Spleen (tissue), 11 donors: ENCODE results near the gene DYRK1A. TPM values are rescaled to one million over a fixed set of nuclear protein-coding genes. Genes with fewer than 3 reads are reported as not detected.

ENCODE experiments used
- DNase-seq: peaks from one replicate; pipeline ENCODE4 v3.0.0-alpha.2; 2020
- H3K27ac ChIP-seq, 8 donors: fragments of 200-600 bp; sonication (generic) in 7 of 8; 1 replicate in 4 of 8; 2 replicates in 4 of 8; pipeline versions ENCODE4 v1.5.0 to v1.8.0; 2016 to 2021; ENCODE audit warnings: inconsistent platforms in 4 of 8, mild to moderate bottlenecking in 4 of 8, moderate library complexity in 1 of 8
- H3K27me3 ChIP-seq, 7 donors: fragments of 200-600 bp; sonication (generic) in 6 of 7; replicated peaks in 1 of 7; 1 replicate in 4 of 7; 2 replicates in 3 of 7; pipeline versions ENCODE4 v1.5.0 to v1.8.0; 2016 to 2021; ENCODE audit warnings: inconsistent platforms in 3 of 7, mild to moderate bottlenecking in 1 of 7
- H3K36me3 ChIP-seq, 6 donors: fragments of 200-600 bp; sonication (generic) in 5 of 6; 1 replicate in 4 of 6; 2 replicates in 2 of 6; pipeline versions ENCODE4 v1.5.0 to v1.8.0; 2016 to 2021; ENCODE audit warnings: inconsistent platforms in 2 of 6
- H3K4me1 ChIP-seq, 6 donors: fragments of 200-600 bp; sonication (generic) in 5 of 6; 1 replicate in 3 of 6; 2 replicates in 3 of 6; pipeline versions ENCODE4 v1.5.0 to v1.8.0; 2016 to 2021; ENCODE audit warnings: inconsistent platforms in 3 of 6
- H3K4me3 ChIP-seq, 8 donors: fragments of 200-600 bp; sonication (generic) in 7 of 8; 1 replicate in 4 of 8; 2 replicates in 4 of 8; pipeline versions ENCODE4 v1.5.0 to v1.8.0; 2016 to 2021; ENCODE audit warnings: inconsistent platforms in 4 of 8, mild to moderate bottlenecking in 4 of 8, moderate library complexity in 2 of 8
- H3K9me3 ChIP-seq, 8 donors: fragments of 200-600 bp; sonication (generic) in 7 of 8; 1 replicate in 4 of 8; 2 replicates in 4 of 8; pipeline versions ENCODE4 v1.5.0 to v1.8.0; 2016 to 2021; ENCODE audit warnings: inconsistent platforms in 4 of 8
- CTCF ChIP-seq, 11 experiments: fragments of 200-600 bp in 7 of 11; fragments of 450-650 bp in 4 of 11; sonication (generic) in 4 of 11; IDR thresholded peaks in 8 of 11; conservative IDR thresholded peaks in 3 of 11; 1 replicate in 7 of 11; 2 replicates in 4 of 11; pipeline versions ENCODE4 v1.4.0 to v1.8.0; 2016 to 2021; ENCODE audit warnings: antibody characterized with exemption in 11 of 11, inconsistent platforms in 4 of 11, mild to moderate bottlenecking in 1 of 11
- POLR2A ChIP-seq, 3 donors: fragments of 450-650 bp; IDR thresholded peaks; one replicate each; pipeline ENCODE4 v1.5.1; 2017; ENCODE audit warnings: antibody characterized with exemption in 3 of 3, mild to moderate bottlenecking in 1 of 3
- POLR2AphosphoS5 ChIP-seq, 3 donors: sonication (generic); formaldehyde crosslinking; IDR thresholded peaks; one replicate each; pipeline ENCODE4 v1.5.1; 2017; ENCODE audit warnings: antibody characterized with exemption in 3 of 3
- WGBS, 5 donors: extraction: QIAGEN DNeasy Blood & Tissue Kit in 3 of 5; methylation state at CpG; one replicate each; pipeline versions ENCODE4 v1.1.5 to v1.1.7; 2013 to 2018; 5-methylcytosine and 5-hydroxymethylcytosine counted together
- intact Hi-C: fragments of 100-400 bp; cut with DNase I; formaldehyde crosslinking; loops from one replicate; pipeline ENCODE4 v1.15.0; 2023; ENCODE audit warnings: low total_unique reads
- polyA plus RNA-seq, 3 donors: library from polyadenylated mRNA; stranded (reverse); fragments of 200-250 nt; gene quantifications; one replicate each; pipeline ENCODE4 v1.2.1, GENCODE V29; 2013
- total RNA-seq, 7 donors: library from RNA; depleted of rRNA in 3 of 7; stranded (reverse); fragments of >200 nt in 3 of 7; fragmentation: NEBNext Ultra II Directional in 4 of 7; extraction: Animal tissue kit (Norgen Biotek cat#: 25700) in 4 of 7; gene quantifications; one replicate each; pipeline versions ENCODE4 v1.1.0 to v1.2.1, GENCODE V29; 2016 to 2021
- donor health status: healthy with polysubstance abuse.
- donor health status: DM: no; HTN: no; CAD: no; lungs with moderate emphysema.
- donor health status: DM: no; HTN: no; CAD: no.
- donor health status: Bipolar disorder and iron deficiency.
- donor health status: healthy.
- donor health status: DM: no; HTN: no; CAD: no.
- donor health status: DM: yes; HTN: yes; CAD: no.

The DYRK1A gene
- total and polyA plus RNA-seq, 10 donors: 21.9 to 115 (median 95.1) TPM

- no peaks in the 10 kb centered on the region for H3K36me3 ChIP-seq
- no peaks in the 10 kb centered on the region for H3K27me3 ChIP-seq
- TF ChIP-seq POLR2A (IDR thresholded peaks at IDR 0.05) (no peak), POLR2AphosphoS5 (IDR thresholded peaks at IDR 0.05) (no peak), CTCF (IDR thresholded peaks at IDR 0.05 in 8 of 11, conservative IDR thresholded peaks at IDR 0.05 in 3 of 11) (no peak)
- H3K4me3 ChIP-seq: no peak overlapping the region
- DNase-seq: no peak
- WGBS, 5 donors: 85 to 93% (median 88%) methylated on average over 9 of the region's 9 CpGs
- peaks cover 0 to 11% (median 4%) of the 10 kb centered on the region in 6 donors for H3K4me1 ChIP-seq
- H3K9me3 ChIP-seq: peaks cover 0 to 12% (median 7%) of the 10 kb centered on the region in 8 donors
- intact Hi-C loops: no loop called here
- H3K27ac ChIP-seq: no peak overlapping the region
These were observed 24.4 kb upstream of the DYRK1A start for GRCh38 chr21:37342046-37342632.

DNA sequence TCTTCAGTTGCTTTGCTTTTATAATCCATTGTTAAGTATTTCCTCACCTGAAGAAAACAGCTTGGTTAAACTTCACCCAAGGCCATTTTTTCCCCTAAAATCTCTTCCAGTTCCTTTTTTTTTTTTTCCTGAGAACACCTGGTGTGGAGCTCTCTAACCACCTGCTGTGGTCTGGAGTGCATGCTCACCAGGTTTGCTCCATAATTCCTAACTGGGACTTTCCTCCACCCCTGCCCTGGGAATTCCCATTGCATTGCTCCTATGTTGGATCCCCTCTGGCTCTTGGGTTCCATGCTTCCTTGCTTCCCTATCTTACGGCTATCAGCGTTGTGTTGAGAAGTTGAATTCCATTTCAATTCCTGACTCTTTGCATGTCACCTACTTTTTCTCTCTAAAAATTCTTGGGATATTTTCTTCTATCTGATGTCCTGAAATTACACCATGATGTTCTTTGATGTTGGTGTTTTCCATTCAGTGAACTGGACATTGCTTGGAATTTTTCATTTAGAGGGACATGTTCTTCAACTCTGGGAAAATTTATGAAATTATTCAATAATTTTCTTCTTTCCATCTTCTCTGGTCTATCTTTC is 19.6 kb upstream of the DYRK1A start:
- H3K36me3 ChIP-seq: no peaks in the 10 kb centered on the region
- intact Hi-C loops: no loop called here
- no peak overlapping the region for H3K4me3 ChIP-seq
- H3K9me3 ChIP-seq: peaks cover 4 to 52% (median 42%) of the 10 kb centered on the region in 8 donors
- no peaks in the 10 kb centered on the region for H3K27me3 ChIP-seq
- DNase-seq: no peak
- TF ChIP-seq POLR2A (IDR thresholded peaks at IDR 0.05): no peak
- TF ChIP-seq CTCF (IDR thresholded peaks at IDR 0.05 in 8 of 11, conservative IDR thresholded peaks at IDR 0.05 in 3 of 11): no peak
- no peak for TF ChIP-seq POLR2AphosphoS5 (IDR thresholded peaks at IDR 0.05)
- 91 to 99% (median 98%) methylated on average over 2 of the region's 2 CpGs for WGBS, 5 donors
- H3K27ac ChIP-seq: no peak overlapping the region
- H3K4me1 ChIP-seq: no peaks in the 10 kb centered on the region

GRCh38 chr21:37348664-37349063 is 17.9 kb upstream of the DYRK1A start:
- 66 to 76% (median 74%) methylated on average over 2 of the region's 2 CpGs for WGBS, 5 donors
- intact Hi-C loops: no loop called here
- no peak overlapping the region for H3K27ac ChIP-seq

More at GRCh38 chr21:37348664-37349063, 17.9 kb upstream of the DYRK1A start:
- Histone ChIP-seq H3K9me3 (peaks cover 4 to 41% (median 34%) of the 10 kb centered on the region in 8 donors), H3K36me3 (no peaks in the 10 kb centered on the region), H3K4me3 (no peak overlapping the region), H3K4me1 (no peaks in the 10 kb centered on the region), H3K27me3 (no peaks in the 10 kb centered on the region)
- no peak for DNase-seq
- no peak for TF ChIP-seq POLR2A (IDR thresholded peaks at IDR 0.05)
- TF ChIP-seq CTCF (IDR thresholded peaks at IDR 0.05 in 8 of 11, conservative IDR thresholded peaks at IDR 0.05 in 3 of 11): no peak
- no peak for TF ChIP-seq POLR2AphosphoS5 (IDR thresholded peaks at IDR 0.05)
